OCI-M2 (cell line): ENCODE measurements around the gene LRRC8E.

Source experiments
- DNase-seq: peaks from one replicate; lab custom pipeline; 2025; ENCODE audit not compliant: unreplicated experiment; lab: John Stamatoyannopoulos, UW

The LRRC8E gene

GRCh38 chr19:7888145-7888825 lies at the start of gene LRRC8E:
TSS of gene LRRC8E (plus strand) at chr19:7888510. CDS start at chr19:7895604, 7,094 bp downstream.
- no peak for DNase-seq

- DNase-seq, result no peak
Measured at GRCh38 chr19:7839476-7839875, 48.8 kb upstream of the LRRC8E start.

- no peak for DNase-seq
Measured at GRCh38 chr19:7840629-7841028, 47.7 kb upstream of the LRRC8E start.

GRCh38 chr19:7841751-7842660 lies 46.3 kb upstream of the LRRC8E start:
- no peak for DNase-seq

GRCh38 chr19:7842661-7843294 lies 45.5 kb upstream of the LRRC8E start:
- DNase-seq, result no peak

GRCh38 chr19:7843521-7843920 lies 44.8 kb upstream of the LRRC8E start:
- no peak for DNase-seq

- no peak for DNase-seq
Measured at GRCh38 chr19:7844405-7844804, 43.9 kb upstream of the LRRC8E start.

GRCh38 chr19:7844951-7845350 lies 43.4 kb upstream of the LRRC8E start:
- DNase-seq, result no peak

- no peak for DNase-seq
Measured at GRCh38 chr19:7845390-7846154, 42.7 kb upstream of the LRRC8E start.

- DNase-seq, result no peak
Measured at GRCh38 chr19:7846155-7846646, 42.1 kb upstream of the LRRC8E start.

GRCh38 chr19:7847664-7848063 lies 40.6 kb upstream of the LRRC8E start:
- no peak for DNase-seq

- no peak for DNase-seq
Measured at GRCh38 chr19:7848779-7849457, 39.4 kb upstream of the LRRC8E start.

GRCh38 chr19:7849631-7849999 lies 38.7 kb upstream of the LRRC8E start:
- DNase-seq, result no peak

GRCh38 chr19:7850000-7850813 lies 38.1 kb upstream of the LRRC8E start:
- DNase-seq, result no peak

- DNase-seq, result no peak
Measured at GRCh38 chr19:7850945-7851622, 37.2 kb upstream of the LRRC8E start.

GRCh38 chr19:7851623-7852500 lies 36.4 kb upstream of the LRRC8E start:
- no peak for DNase-seq

GRCh38 chr19:7852851-7853769 lies 35.2 kb upstream of the LRRC8E start:
- no peak for DNase-seq
